ENCODE measurements around the gene TMEM95.

TMEM95 gene

DNA sequence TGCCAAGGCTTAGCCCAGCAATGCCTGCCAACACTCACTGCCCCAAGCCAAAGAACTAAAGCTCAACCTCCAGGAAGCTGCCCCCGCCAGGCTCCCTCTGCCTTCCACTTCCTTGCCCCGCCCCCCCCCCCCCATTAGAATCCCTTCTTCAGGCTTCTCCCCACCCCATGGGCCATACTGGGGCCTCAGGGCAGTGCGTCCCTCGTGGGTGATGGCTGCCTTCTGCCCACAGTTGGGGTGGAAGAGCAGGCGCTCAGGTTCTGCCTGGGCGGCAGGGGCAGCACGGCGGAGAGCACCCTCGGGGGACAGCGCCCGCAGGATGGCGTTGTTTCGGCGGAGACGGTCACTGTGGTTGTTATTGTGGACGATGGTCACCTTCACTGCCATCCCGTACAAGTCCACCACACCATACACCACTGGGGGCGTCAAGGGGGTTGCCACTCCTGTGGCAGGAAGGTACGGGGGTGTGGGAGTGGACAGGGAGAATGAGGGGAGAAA lies 29.9 kb upstream of the TMEM95 start:
- DNase-seq (ENCODE audit: low spot score): no peak

DNA sequence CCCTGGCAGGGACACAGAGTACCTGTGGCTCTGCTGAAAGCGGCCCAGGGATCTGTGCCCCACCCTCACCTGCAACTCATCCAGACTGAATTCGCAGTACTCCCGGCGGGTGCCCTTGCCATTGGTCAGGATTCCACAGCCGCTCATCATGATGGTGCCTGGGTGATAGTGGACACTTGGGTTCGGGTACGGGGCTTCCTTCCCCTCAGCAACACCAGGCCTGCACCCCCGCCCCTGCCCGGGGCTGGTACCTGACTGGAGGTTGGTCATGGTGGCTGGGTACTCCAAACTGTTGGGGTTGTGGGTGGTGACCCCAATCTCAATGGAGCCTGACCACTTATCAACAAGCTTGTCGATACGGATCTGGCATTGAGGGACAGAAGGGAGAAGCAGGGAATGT lies 28.8 kb upstream of the TMEM95 start:
- DNase-seq (ENCODE audit: low spot score): no peak
- TF ChIP-seq, protein P1, sequence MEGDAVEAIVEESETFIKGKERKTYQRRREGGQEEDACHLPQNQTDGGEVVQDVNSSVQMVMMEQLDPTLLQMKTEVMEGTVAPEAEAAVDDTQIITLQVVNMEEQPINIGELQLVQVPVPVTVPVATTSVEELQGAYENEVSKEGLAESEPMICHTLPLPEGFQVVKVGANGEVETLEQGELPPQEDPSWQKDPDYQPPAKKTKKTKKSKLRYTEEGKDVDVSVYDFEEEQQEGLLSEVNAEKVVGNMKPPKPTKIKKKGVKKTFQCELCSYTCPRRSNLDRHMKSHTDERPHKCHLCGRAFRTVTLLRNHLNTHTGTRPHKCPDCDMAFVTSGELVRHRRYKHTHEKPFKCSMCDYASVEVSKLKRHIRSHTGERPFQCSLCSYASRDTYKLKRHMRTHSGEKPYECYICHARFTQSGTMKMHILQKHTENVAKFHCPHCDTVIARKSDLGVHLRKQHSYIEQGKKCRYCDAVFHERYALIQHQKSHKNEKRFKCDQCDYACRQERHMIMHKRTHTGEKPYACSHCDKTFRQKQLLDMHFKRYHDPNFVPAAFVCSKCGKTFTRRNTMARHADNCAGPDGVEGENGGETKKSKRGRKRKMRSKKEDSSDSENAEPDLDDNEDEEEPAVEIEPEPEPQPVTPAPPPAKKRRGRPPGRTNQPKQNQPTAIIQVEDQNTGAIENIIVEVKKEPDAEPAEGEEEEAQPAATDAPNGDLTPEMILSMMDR (IDR thresholded peaks at IDR 0.05; ENCODE audit: extremely low read depth, missing control alignments): no peak

More for the DNA sequence above, 29.9 kb upstream of the TMEM95 start:
- TF ChIP-seq, protein P1 (IDR thresholded peaks at IDR 0.05; ENCODE audit: extremely low read depth, missing control alignments): no peak

DNA sequence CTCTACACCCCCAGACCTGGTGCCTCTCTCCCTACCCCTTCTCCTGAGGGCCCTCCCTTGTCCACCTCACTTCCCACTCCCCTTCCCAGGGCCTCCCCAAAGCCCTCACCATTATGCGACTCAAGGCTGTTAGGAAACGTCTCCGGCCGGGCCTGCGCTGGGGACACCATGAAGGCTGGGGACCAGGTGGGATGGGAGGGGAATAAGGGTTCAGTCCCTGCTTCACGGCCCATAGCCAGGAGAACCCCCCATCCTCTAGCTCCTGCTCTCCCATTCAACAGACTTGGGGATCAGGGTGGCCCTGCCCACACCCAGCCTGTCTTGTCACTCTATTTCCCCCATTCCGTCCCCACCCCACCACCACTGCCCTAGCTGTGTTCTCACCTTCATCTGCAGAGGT lies 27.9 kb upstream of the TMEM95 start:
- DNase-seq (ENCODE audit: low spot score): no peak
- TF ChIP-seq, protein P1 (IDR thresholded peaks at IDR 0.05; ENCODE audit: extremely low read depth, missing control alignments): no peak

DNA sequence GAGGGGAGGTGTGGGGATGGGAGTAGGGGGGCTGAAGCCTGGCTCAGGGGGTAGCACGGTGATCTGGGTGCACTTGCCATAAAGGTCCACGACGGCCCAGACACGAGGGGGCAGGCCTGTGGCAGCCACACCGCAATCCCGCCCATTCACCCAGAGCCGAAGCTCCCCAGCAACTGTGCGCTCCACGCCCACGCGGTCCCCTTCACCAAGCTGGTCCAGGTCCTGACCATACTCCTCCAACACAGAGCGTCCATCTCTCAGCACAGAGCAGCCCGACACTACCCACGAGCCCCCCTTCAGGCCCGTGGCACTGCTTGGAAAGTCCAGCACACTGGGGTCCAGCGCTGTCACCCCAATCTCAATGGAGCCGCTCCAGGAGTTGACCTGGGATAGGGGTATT lies 27.5 kb upstream of the TMEM95 start:
- TF ChIP-seq, protein P1 (IDR thresholded peaks at IDR 0.05; ENCODE audit: extremely low read depth, missing control alignments): no peak
- DNase-seq (ENCODE audit: low spot score): no peak

DNA sequence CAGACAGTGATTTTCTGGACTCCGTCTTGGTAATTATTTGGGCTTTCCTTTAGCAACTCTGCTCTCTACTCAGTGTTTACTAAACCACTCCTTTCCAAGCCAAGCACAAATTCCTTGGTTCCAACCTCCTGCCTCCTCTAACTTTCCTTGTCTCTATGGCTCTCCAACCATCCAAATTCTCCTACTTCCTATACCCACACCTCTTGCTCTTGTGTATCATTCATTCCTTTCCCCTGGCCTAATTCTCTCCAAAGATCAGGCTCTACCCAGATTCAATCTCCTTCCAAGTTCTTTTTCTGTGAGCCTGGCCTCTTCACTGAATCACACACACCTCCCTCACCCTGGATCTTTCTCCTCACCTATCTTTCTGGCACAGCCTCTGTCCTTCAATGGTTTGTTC lies 26.9 kb upstream of the TMEM95 start:
- no peak for DNase-seq (ENCODE audit: low spot score)
- TF ChIP-seq, protein P1 (IDR thresholded peaks at IDR 0.05; ENCODE audit: extremely low read depth, missing control alignments): no peak

DNA sequence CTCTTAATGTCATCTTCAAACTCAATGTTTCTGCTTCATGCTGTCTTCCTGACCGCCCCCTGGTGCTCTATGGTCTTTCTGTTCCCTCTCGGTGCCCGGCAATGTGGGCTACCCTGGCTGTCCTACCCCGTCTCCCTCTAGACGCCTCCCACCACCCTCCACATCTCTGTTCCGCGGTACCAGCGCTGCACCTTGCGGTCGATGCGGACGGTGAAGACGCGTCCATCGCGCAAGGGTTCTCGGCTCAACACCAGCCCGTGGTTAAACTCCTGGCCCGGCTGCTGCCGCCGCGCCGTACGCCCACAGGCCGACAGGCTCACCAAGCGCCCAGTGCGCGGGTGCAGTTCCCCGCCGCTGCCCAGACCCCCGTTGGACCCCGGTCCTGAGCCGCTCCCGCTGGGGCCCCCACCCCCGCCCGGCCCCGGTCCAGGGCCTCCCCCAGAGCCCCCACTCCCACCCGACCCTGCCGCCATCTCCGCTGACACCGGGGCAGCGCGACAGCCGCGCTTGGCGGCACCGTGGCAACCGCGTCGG lies 26.0 kb upstream of the TMEM95 start, which contains the start of gene NEURL4:
Gene NEURL4 (minus strand): TSS at position 496 of the 534 bp plus-strand sequence. CDS start 23 bp downstream, at position 473.
- DNase-seq (ENCODE audit: low spot score): peak; percentile 63
- TF ChIP-seq, protein P1 (IDR thresholded peaks at IDR 0.05; ENCODE audit: extremely low read depth, missing control alignments): no peak

DNA sequence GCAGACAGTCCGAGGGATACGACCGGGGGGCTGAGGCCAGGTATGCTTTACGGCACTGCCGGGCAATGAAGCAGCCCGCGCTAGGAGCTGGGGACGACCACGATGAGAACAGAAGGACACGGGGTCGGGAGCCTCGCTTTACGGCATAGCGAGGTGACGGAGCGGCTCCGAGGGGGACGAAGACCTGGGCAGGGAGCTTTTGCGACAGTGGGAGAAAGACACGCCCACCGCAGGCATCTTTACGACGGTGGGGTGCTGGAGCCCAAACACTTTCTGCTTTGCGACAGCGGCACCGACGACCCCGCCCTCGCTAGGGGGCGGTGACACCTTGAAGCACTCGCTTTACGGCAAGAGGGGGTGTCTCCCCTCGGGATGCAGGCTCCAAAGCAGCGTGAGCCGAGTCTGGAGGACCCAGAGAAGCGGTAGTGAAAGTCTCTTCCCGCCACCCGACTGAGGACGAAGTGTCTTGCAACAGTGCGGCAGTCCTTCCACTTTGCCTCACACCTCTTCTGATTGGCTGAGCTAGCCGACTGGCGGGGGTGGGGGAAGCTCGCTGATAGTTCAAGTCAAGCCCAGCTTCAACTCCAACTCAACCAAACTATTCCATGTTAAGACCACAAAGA lies 25.5 kb upstream of the TMEM95 start:
- peak; percentile 97 for DNase-seq (ENCODE audit: low spot score)
- TF ChIP-seq, protein P1 (IDR thresholded peaks at IDR 0.05; ENCODE audit: extremely low read depth, missing control alignments): no peak

Data from GM20000 (cell line).